KOPT-K1 (cell line): ENCODE measurements around the gene HIPK2.
A peak's percentile ranks its signal among the peaks of the same experiment; 100 is the strongest.

ENCODE experiments used
- H3K27ac ChIP-seq: fragments of 200-600 bp; sonication (generic); 2 replicates; pipeline ENCODE4 v1.5.1; 2016; ENCODE audit warnings: antibody characterized with exemption, mild to moderate bottlenecking, low read depth, low read length; ENCODE audit not compliant: poor library complexity, severe bottlenecking
- H3K36me3 ChIP-seq: fragments of 200-600 bp; sonication (generic); 2 replicates; pipeline ENCODE4 v1.5.1; 2017; ENCODE audit warnings: antibody characterized with exemption, mild to moderate bottlenecking, low read length, moderate library complexity; ENCODE audit not compliant: insufficient read depth
- H3K9me3 ChIP-seq: fragments of 200-600 bp; sonication (generic); 2 replicates; pipeline ENCODE4 v1.5.1; 2017; ENCODE audit warnings: antibody characterized with exemption, low read length, mild to moderate bottlenecking; ENCODE audit not compliant: insufficient read depth, poor library complexity, severe bottlenecking

Gene HIPK2

GRCh38 chr7:139777948-139778841 is at the start of gene HIPK2:
Gene HIPK2, minus strand, starts transcription at chr7:139777998. Its CDS starts 375 bp downstream, at chr7:139777623.
- H3K9me3 ChIP-seq = no peaks in the 10 kb centered on the region
- H3K36me3 ChIP-seq = no peaks in the 10 kb centered on the region
- H3K27ac ChIP-seq = peak within 1 kb of the TSS; percentile 59

- Histone ChIP-seq H3K27ac (no peak overlapping the region), H3K9me3 (no peaks in the 10 kb centered on the region), H3K36me3 (no peaks in the 10 kb centered on the region)
These were observed 49.2 kb upstream of the HIPK2 start for GRCh38 chr7:139827042-139827441.

- Histone ChIP-seq H3K27ac (no peak overlapping the region), H3K36me3 (no peaks in the 10 kb centered on the region), H3K9me3 (no peaks in the 10 kb centered on the region)
These were observed 48.0 kb upstream of the HIPK2 start for GRCh38 chr7:139825666-139826290.

- Histone ChIP-seq H3K9me3 (no peaks in the 10 kb centered on the region), H3K27ac (no peak overlapping the region), H3K36me3 (no peaks in the 10 kb centered on the region)
These were observed 46.2 kb upstream of the HIPK2 start for GRCh38 chr7:139823959-139824521.

GRCh38 chr7:139822855-139823254 is 45.1 kb upstream of the HIPK2 start:
- Histone ChIP-seq H3K9me3 (no peaks in the 10 kb centered on the region), H3K36me3 (no peaks in the 10 kb centered on the region), H3K27ac (no peak overlapping the region)

- peaks cover 7% of the 10 kb centered on the region for H3K9me3 ChIP-seq
- no peaks in the 10 kb centered on the region for H3K36me3 ChIP-seq
- H3K27ac ChIP-seq = no peak overlapping the region
These were observed 43.7 kb upstream of the HIPK2 start for GRCh38 chr7:139821349-139822105.

- Histone ChIP-seq H3K36me3 (no peaks in the 10 kb centered on the region), H3K9me3 (peaks cover 11% of the 10 kb centered on the region)
These were observed 42.3 kb upstream of the HIPK2 start for GRCh38 chr7:139820089-139820488.

GRCh38 chr7:139817249-139817648 is 39.5 kb upstream of the HIPK2 start:
- H3K27ac ChIP-seq = no peak overlapping the region
- H3K9me3 ChIP-seq = peaks cover 11% of the 10 kb centered on the region
- no peaks in the 10 kb centered on the region for H3K36me3 ChIP-seq

More at GRCh38 chr7:139820089-139820488, 42.3 kb upstream of the HIPK2 start:
- H3K27ac ChIP-seq = no peak overlapping the region

- H3K9me3 ChIP-seq = peaks cover 11% of the 10 kb centered on the region
These were observed 35.9 kb upstream of the HIPK2 start for GRCh38 chr7:139813689-139814088.

GRCh38 chr7:139813151-139813550 is 35.4 kb upstream of the HIPK2 start:
- Histone ChIP-seq H3K27ac (no peak overlapping the region), H3K36me3 (no peaks in the 10 kb centered on the region), H3K9me3 (peaks cover 11% of the 10 kb centered on the region)

More at GRCh38 chr7:139813689-139814088, 35.9 kb upstream of the HIPK2 start:
- H3K36me3 ChIP-seq = no peaks in the 10 kb centered on the region
- no peak overlapping the region for H3K27ac ChIP-seq

GRCh38 chr7:139811066-139811465 is 33.3 kb upstream of the HIPK2 start:
- Histone ChIP-seq H3K9me3 (no peaks in the 10 kb centered on the region), H3K36me3 (no peaks in the 10 kb centered on the region), H3K27ac (no peak overlapping the region)

GRCh38 chr7:139808846-139809442 is 31.1 kb upstream of the HIPK2 start:
- Histone ChIP-seq H3K9me3 (peaks cover 14% of the 10 kb centered on the region), H3K36me3 (no peaks in the 10 kb centered on the region), H3K27ac (no peak overlapping the region)

- H3K9me3 ChIP-seq = peaks cover 19% of the 10 kb centered on the region
- no peaks in the 10 kb centered on the region for H3K36me3 ChIP-seq
- H3K27ac ChIP-seq = no peak overlapping the region
These were observed 30.6 kb upstream of the HIPK2 start for GRCh38 chr7:139808427-139808826.

GRCh38 chr7:139807009-139807408 is 29.2 kb upstream of the HIPK2 start:
- H3K27ac ChIP-seq = no peak overlapping the region
- H3K36me3 ChIP-seq = no peaks in the 10 kb centered on the region
- H3K9me3 ChIP-seq = peaks cover 29% of the 10 kb centered on the region
